Uterus (tissue), 4 donors: ENCODE measurements around the gene ITFG2. TPM values are rescaled to one million over a fixed set of nuclear protein-coding genes. Genes with fewer than 3 reads are reported as not detected.
"Not testable (repeated sequence)": the region's sequence is repeated elsewhere in the genome, so short reads cannot be mapped to it uniquely, and the experiment has no call there.

Experiments used
- DNase-seq, 2 donors: peaks; one replicate each; pipeline ENCODE4 v3.0.0-alpha.2; 2019 to 2020
- H3K27ac ChIP-seq, 2 donors: fragments of 200-600 bp; sonication (generic); 1 replicate in 1 of 2; 2 replicates in 1 of 2; pipeline ENCODE4 v1.5.1; 2016 to 2018
- H3K27me3 ChIP-seq, 2 donors: fragments of 200-600 bp; sonication (generic); one replicate each; pipeline ENCODE4 v1.5.1; 2018 to 2019; ENCODE audit warnings: control low read depth in 1 of 2
- H3K36me3 ChIP-seq, 2 donors: fragments of 200-600 bp; sonication (generic); one replicate each; pipeline ENCODE4 v1.5.1; 2019; ENCODE audit warnings: control low read depth in 1 of 2
- H3K4me1 ChIP-seq, 2 donors: fragments of 200-600 bp; sonication (generic); one replicate each; pipeline ENCODE4 v1.5.1; 2018 to 2019; ENCODE audit warnings: control low read depth in 1 of 2
- H3K4me3 ChIP-seq, 2 donors: fragments of 200-600 bp; sonication (generic); 1 replicate in 1 of 2; 2 replicates in 1 of 2; pipeline ENCODE4 v1.5.1; 2018 to 2019; ENCODE audit warnings: mild to moderate bottlenecking in 1 of 2
- H3K9me3 ChIP-seq, 2 donors: fragments of 200-600 bp; sonication (generic); one replicate each; pipeline ENCODE4 v1.5.1; 2019; ENCODE audit warnings: control low read depth in 1 of 2
- CTCF ChIP-seq, 4 experiments: fragments of 200-600 bp in 2 of 4; fragments of 450-650 bp in 2 of 4; sonication (generic) in 2 of 4; IDR thresholded peaks; one replicate each; pipeline ENCODE4 v1.5.1; 2016 to 2019; ENCODE audit warnings: antibody characterized with exemption in 4 of 4, mild to moderate bottlenecking in 2 of 4, moderate library complexity in 1 of 4
- POLR2A ChIP-seq, 2 donors: fragments of 450-650 bp; IDR thresholded peaks; one replicate each; pipeline ENCODE4 v1.6.1; 2016; ENCODE audit warnings: antibody characterized with exemption in 2 of 2, mild to moderate bottlenecking in 1 of 2, moderate library complexity in 1 of 2
- intact Hi-C: fragments of 100-400 bp; cut with DNase I; formaldehyde crosslinking; loops from one replicate; pipeline ENCODE4 v1.15.1; 2023; ENCODE audit warnings: low total_unique reads
- total RNA-seq, 4 donors: library from RNA; depleted of rRNA in 3 of 4; stranded (reverse); fragments of >200 nt in 3 of 4; gene quantifications; one replicate each; pipeline versions ENCODE4 v1.1.0 to v1.2.4, GENCODE V29; 2014 to 2023
- donor health status: DM: yes; HTN: yes; CAD: no.

ITFG2 gene
- total RNA-seq, 4 donors from 2014 or later: 30.5 to 92.6 (median 35.0) TPM

DNA sequence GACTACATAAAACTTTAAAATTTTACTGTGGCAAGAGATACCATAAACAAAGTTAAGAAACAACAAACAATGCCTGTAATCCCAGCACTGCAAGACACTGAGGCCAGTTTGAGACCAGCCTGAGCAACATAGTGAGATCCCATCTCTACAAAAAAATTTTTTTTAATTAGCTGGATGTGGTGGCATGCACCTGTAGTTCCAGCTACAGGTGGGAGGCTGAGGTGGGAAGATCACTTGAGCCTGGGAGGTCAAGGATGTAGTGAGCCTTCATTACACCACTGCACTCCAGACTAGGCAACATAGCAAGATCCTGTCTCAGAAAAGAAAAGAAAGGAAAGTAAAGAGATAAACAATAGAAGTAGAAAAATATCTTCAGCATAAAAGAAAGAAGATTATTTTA, 47.7 kb downstream of the ITFG2 start:
- DNase-seq: no peak
- no peaks in the 10 kb centered on the region for H3K4me1 ChIP-seq
- H3K36me3 ChIP-seq: no peaks in the 10 kb centered on the region
- no peak overlapping the region for H3K4me3 ChIP-seq
- no peak overlapping the region for H3K27ac ChIP-seq
- no peaks in the 10 kb centered on the region for H3K27me3 ChIP-seq
- no peak for TF ChIP-seq CTCF (IDR thresholded peaks at IDR 0.05)
- H3K9me3 ChIP-seq: no peaks in the 10 kb centered on the region
- intact Hi-C loops: no loop called here

DNA sequence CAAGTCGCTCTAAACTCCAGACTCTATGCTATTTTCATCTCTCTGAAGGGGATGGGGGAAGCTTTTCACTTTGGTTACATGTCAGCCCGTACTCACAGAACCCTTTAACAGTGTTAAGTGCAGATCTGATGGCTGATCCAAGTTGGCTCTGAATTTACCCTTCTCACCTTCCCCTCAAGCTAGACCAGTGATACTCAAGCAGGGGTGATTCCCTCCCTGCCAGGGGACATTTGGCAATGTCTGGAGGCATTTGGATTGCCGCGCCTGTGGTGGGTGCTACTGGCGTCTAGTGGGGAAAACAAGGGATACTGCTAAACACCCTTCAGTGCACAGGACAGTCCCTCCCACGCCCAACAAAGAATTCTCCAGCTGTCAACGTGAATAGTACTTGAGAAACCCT, 50.4 kb downstream of the ITFG2 start:
- Histone ChIP-seq H3K36me3 (no peaks in the 10 kb centered on the region), H3K4me1 (no peaks in the 10 kb centered on the region), H3K4me3 (no peak overlapping the region), H3K27me3 (no peaks in the 10 kb centered on the region), H3K27ac (no peak overlapping the region), H3K9me3 (no peaks in the 10 kb centered on the region)
- DNase-seq: no peak
- intact Hi-C loops: no loop called here
- TF ChIP-seq POLR2A (IDR thresholded peaks at IDR 0.05) (no peak), CTCF (IDR thresholded peaks at IDR 0.05) (no peak)

DNA sequence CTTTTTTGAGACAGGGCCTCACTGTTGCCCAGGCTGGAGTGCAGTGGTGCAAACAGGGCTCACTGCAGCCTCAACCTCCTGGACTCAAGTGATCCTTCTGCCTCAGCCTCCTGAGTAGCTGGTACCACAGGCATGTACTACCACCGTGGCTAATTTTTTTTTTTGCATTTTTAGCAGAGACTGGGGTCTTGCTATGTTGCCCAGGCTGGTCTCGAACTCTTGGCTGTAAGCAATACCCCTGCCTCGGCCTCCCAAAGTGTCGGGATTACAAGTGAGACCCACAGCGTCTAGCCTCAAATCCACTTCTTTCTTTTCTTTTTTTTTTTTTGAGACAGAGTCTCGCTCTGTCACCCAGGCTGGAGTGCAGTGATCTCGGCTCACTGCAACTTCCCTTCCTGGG, 50.9 kb downstream of the ITFG2 start:
- H3K4me1 ChIP-seq, H3K27ac ChIP-seq, H3K4me3 ChIP-seq, H3K27me3 ChIP-seq, H3K36me3 ChIP-seq, intact Hi-C loops, DNase-seq, H3K9me3 ChIP-seq: not testable (repeated sequence)

DNA sequence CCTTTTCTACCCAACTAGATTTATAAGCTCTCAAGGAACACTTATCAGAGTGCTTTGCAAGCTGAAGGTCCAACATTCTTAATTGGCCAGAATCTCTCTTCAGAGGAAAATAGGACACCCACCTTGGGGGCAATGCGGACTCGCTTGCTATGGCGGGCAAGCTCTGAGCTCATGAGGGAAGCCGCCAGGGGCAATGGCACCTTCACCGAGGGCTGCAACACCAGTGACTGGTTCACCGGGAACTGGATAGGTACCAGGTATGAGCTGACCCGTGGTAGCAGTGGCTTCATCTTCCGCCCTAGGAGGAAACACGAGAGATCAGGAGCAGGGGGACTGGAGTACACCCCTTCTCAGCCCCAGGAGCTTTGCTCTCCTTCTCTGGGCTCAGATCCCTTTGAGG, 51.7 kb downstream of the ITFG2 start:
- Histone ChIP-seq H3K27me3 (no peaks in the 10 kb centered on the region), H3K27ac (no peak overlapping the region), H3K4me3 (no peak overlapping the region), H3K36me3 (no peaks in the 10 kb centered on the region), H3K9me3 (no peaks in the 10 kb centered on the region), H3K4me1 (no peaks in the 10 kb centered on the region)
- intact Hi-C loops: no loop called here
- no peak for DNase-seq
- TF ChIP-seq CTCF (IDR thresholded peaks at IDR 0.05): no peak
- no peak for TF ChIP-seq POLR2A (IDR thresholded peaks at IDR 0.05)

DNA sequence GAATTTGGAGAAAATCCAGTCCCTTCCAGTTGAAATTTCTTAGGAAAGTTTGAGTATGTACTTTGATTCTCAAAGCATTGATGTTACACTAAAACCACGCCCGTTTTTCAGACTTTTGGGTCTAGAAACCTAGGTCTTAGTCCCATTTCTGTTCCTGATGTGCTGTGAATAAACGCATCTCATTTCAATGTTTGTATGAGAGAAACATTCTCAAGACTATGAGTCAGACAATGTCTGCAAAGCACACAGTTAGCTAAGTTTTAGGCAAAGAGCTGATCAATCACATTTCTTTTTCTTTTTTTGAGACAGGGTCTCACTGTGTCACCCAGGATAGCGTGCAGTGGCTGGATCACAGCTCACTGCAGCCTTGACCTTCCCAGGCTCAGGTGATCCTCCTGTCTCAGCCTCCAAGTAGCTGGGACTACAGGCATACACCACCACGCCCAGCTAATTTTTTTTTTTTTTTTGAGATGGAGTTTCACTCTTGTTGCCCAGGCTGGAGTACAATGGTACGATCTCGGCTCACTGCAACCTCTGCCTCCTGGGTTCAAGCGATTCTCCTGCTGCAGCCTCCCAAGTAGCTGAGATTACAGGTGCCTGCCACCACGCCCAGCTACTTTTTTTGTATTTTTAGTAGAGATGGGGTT, 56.6 kb downstream of the ITFG2 start:
- H3K4me3 ChIP-seq, H3K4me1 ChIP-seq, H3K27ac ChIP-seq, H3K36me3 ChIP-seq, intact Hi-C loops, H3K27me3 ChIP-seq, DNase-seq, H3K9me3 ChIP-seq: not testable (repeated sequence)

Other genes starting within 250 kb of the ITFG2 start
- gene FKBP4, start 17.7 kb upstream of the ITFG2 start, total RNA-seq: 10 to 100 TPM in 3 of 4 donors, 1 to 10 TPM in 1; 8.5 to 59.0 (median 36.7) TPM
- gene NRIP2, start 22.4 kb downstream of the ITFG2 start, total RNA-seq: 10 to 100 TPM in 1 of 4 donors, 1 to 10 TPM in 3; 2.4 to 10.5 (median 7.0) TPM
- gene TEX52, start 44.4 kb downstream of the ITFG2 start, total RNA-seq: not detected
- gene FOXM1, start 64.5 kb downstream of the ITFG2 start, total RNA-seq: 1 to 10 TPM in 1 of 4 donors, not detected in 3; 9.6 TPM
- gene RHNO1, start 64.6 kb downstream of the ITFG2 start, total RNA-seq: 10 to 100 TPM in 3 of 4 donors, 1 to 10 TPM in 1; 1.2 to 26.3 (median 12.4) TPM
- gene TULP3, start 78.2 kb downstream of the ITFG2 start, total RNA-seq: 10 to 100 TPM in 3 of 4 donors, 1 to 10 TPM in 1; 7.2 to 38.7 (median 29.4) TPM
- gene TEAD4, start 146.7 kb downstream of the ITFG2 start, total RNA-seq: 10 to 100 TPM in 2 of 4 donors, 1 to 10 TPM in 2; 1.3 to 33.8 (median 14.9) TPM